T-helper 1 cell treated with Interleukin-12 subunit alpha and Interleukin-12 subunit beta and Interleukin-4 antibody, amounts not matched to agents 30 μg/mL and 1 μg/mL, for 36 hours (primary cell): ENCODE results near the gene SUB1.

ENCODE experiments used
- H3K27ac Mint-ChIP-seq: one replicate; pipeline ENCODE4 v1.8.0; 2021; ENCODE audit warnings: mild to moderate bottlenecking, mixed read lengths
- H3K27me3 Mint-ChIP-seq: one replicate; pipeline ENCODE4 v1.8.0; 2021; ENCODE audit warnings: low read depth, mixed read lengths
- H3K36me3 Mint-ChIP-seq: one replicate; pipeline ENCODE4 v1.8.0; 2021; ENCODE audit warnings: low read depth, mixed read lengths
- H3K4me1 Mint-ChIP-seq: one replicate; pipeline ENCODE4 v1.8.0; 2021; ENCODE audit warnings: low read depth, mixed read lengths
- H3K4me3 Mint-ChIP-seq: one replicate; pipeline ENCODE4 v1.8.0; 2021; ENCODE audit warnings: mild to moderate bottlenecking, moderate library complexity, mixed read lengths
- H3K9me3 Mint-ChIP-seq: one replicate; pipeline ENCODE4 v1.8.0; 2021; ENCODE audit warnings: mixed read lengths

SUB1 gene

DNA sequence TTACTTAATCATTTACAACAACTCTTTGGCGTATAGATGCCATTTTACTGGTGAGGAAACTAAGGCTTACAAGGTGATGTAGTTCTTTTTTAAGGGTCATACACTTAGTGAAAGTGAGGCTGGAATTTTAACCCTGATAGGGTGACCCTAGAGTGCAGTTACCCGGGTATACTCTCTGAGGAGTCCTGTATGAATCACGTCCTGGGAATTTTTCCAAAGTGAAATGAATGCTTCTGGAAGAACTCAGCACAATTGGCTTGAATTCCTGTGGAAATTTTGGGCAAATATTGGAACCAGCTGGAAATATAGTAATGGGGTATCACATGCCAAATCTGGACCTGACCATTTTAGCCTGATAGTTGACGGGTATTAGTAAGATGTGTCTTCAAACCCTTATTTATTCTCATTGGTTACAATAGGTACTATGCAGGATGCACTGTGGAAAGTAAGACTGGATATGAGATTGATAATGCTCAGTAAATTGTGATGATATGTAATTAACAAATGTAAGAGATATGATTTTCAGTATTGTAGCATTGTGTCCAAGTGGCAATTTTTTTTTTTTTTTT lies 14.8 kb downstream of the SUB1 start:
- H3K4me1 Mint-ChIP-seq, result peaks cover 52% of the 10 kb centered on the region
- H3K27ac Mint-ChIP-seq, result no peak overlapping the region
- H3K27me3 Mint-ChIP-seq, result no peaks in the 10 kb centered on the region
- H3K9me3 Mint-ChIP-seq, result no peaks in the 10 kb centered on the region
- H3K36me3 Mint-ChIP-seq, result peaks cover 68% of the 10 kb centered on the region
- no peak overlapping the region for H3K4me3 Mint-ChIP-seq

DNA sequence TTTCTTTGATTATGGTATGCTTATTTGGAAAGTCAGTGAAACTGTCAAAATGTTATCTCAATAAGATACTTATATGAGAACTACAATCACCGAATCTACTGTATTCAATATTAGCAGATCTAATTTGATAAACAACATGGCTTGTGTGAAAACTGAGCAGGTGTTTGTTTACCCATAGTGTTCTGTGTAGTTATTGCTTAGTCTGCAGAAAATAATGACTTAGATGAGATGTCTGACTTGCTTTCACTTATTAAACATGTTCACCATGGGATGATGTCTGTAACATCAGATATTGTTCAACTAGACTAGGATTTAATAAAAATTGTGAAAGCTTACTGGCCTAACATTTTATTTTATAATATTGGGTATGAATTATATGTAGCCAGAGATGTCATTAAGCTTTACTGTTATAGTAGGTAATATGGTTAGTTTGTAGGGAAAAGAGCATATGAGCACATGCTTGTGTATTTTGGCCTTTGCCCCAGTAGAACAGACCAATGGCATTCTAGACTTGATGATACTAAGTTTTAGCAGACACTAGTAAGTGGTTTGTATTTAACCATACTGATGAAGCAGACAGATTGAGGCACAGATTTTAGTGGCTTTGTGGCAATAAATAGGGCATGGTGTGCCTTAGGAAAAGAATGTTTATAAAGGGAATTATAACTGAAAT lies 16.4 kb downstream of the SUB1 start:
- Mint-ChIP-seq H3K4me3 (no peak overlapping the region), H3K27me3 (no peaks in the 10 kb centered on the region), H3K4me1 (peaks cover 42% of the 10 kb centered on the region), H3K36me3 (peaks cover 59% of the 10 kb centered on the region), H3K27ac (no peak overlapping the region), H3K9me3 (no peaks in the 10 kb centered on the region)

DNA sequence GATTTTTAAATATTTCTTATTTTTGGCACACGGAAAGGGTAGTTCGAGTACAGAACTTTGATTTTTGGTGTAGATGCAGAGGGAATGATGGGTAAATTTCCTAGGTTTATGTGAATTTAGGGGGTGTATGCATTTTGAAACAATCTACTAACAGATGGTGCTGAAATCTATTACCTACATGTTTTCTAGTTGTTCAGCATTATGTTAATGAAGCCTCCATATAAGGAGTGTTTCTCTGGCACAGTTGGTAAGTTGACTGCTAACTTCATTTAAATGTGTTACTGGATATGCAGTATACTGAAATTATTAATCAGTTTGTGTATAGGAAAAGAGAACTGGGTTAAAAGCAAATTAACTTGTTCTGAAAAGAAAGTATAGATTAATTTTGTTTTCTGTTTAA lies 17.5 kb downstream of the SUB1 start:
- Mint-ChIP-seq H3K4me3 (no peak overlapping the region), H3K36me3 (peaks cover 51% of the 10 kb centered on the region), H3K9me3 (no peaks in the 10 kb centered on the region), H3K27ac (no peak overlapping the region), H3K27me3 (no peaks in the 10 kb centered on the region), H3K4me1 (peaks cover 34% of the 10 kb centered on the region)

- peaks cover 34% of the 10 kb centered on the region for H3K36me3 Mint-ChIP-seq
- peaks cover 18% of the 10 kb centered on the region for H3K4me1 Mint-ChIP-seq
- no peak overlapping the region for H3K4me3 Mint-ChIP-seq
- no peaks in the 10 kb centered on the region for H3K9me3 Mint-ChIP-seq
- no peaks in the 10 kb centered on the region for H3K27me3 Mint-ChIP-seq
- no peak overlapping the region for H3K27ac Mint-ChIP-seq
Measured at GRCh38 chr5:32604800-32605765, 19.7 kb downstream of the SUB1 start.

DNA sequence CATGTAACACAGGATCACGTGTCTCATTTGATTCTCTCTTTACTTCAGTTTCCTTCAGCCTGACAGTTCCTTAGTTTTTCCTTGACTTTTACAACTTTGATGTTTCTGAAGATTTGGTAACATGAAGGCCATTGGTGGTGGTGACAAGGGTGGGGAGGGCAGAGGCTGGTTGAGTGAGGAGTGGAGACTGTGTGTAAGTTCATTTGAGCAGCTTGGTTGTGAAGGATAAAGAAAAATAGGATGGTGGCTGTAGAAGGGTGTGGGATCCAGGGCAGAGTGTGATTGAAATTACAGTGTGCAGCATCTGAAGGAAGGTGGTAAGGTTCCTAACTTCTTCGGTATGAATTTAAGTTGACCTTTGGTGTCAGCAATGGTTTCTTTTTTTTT lies 20.4 kb downstream of the SUB1 start:
- H3K9me3 Mint-ChIP-seq, result no peaks in the 10 kb centered on the region
- no peak overlapping the region for H3K4me3 Mint-ChIP-seq
- no peak overlapping the region for H3K27ac Mint-ChIP-seq
- peaks cover 31% of the 10 kb centered on the region for H3K36me3 Mint-ChIP-seq
- H3K27me3 Mint-ChIP-seq, result no peaks in the 10 kb centered on the region
- H3K4me1 Mint-ChIP-seq, result peaks cover 18% of the 10 kb centered on the region

GRCh38 chr5:32612134-32612888 lies 27.0 kb downstream of the SUB1 start:
- no peaks in the 10 kb centered on the region for H3K27me3 Mint-ChIP-seq
- peaks cover 2% of the 10 kb centered on the region for H3K36me3 Mint-ChIP-seq
- H3K4me1 Mint-ChIP-seq, result peaks cover 7% of the 10 kb centered on the region
- no peak overlapping the region for H3K27ac Mint-ChIP-seq
- no peak overlapping the region for H3K4me3 Mint-ChIP-seq
- no peaks in the 10 kb centered on the region for H3K9me3 Mint-ChIP-seq

GRCh38 chr5:32613050-32613672 lies 27.8 kb downstream of the SUB1 start:
- Mint-ChIP-seq H3K36me3 (peaks cover 2% of the 10 kb centered on the region), H3K27me3 (no peaks in the 10 kb centered on the region), H3K4me1 (peaks cover 7% of the 10 kb centered on the region), H3K27ac (no peak overlapping the region), H3K4me3 (no peak overlapping the region), H3K9me3 (no peaks in the 10 kb centered on the region)

GRCh38 chr5:32615236-32615635 lies 29.9 kb downstream of the SUB1 start:
- no peak overlapping the region for H3K27ac Mint-ChIP-seq
- H3K27me3 Mint-ChIP-seq, result no peaks in the 10 kb centered on the region
- H3K4me1 Mint-ChIP-seq, result peaks cover 7% of the 10 kb centered on the region
- H3K9me3 Mint-ChIP-seq, result no peaks in the 10 kb centered on the region
- peaks cover 2% of the 10 kb centered on the region for H3K36me3 Mint-ChIP-seq
- no peak overlapping the region for H3K4me3 Mint-ChIP-seq

- Mint-ChIP-seq H3K4me3 (no peak overlapping the region), H3K27ac (no peak overlapping the region), H3K36me3 (no peaks in the 10 kb centered on the region), H3K4me1 (no peaks in the 10 kb centered on the region), H3K27me3 (peaks cover 3% of the 10 kb centered on the region), H3K9me3 (no peaks in the 10 kb centered on the region)
Measured at GRCh38 chr5:32618962-32619361, 33.6 kb downstream of the SUB1 start.

GRCh38 chr5:32621256-32621655 lies 35.9 kb downstream of the SUB1 start:
- Mint-ChIP-seq H3K27ac (no peak overlapping the region), H3K36me3 (no peaks in the 10 kb centered on the region), H3K4me3 (no peak overlapping the region), H3K4me1 (no peaks in the 10 kb centered on the region), H3K9me3 (no peaks in the 10 kb centered on the region), H3K27me3 (peaks cover 3% of the 10 kb centered on the region)

DNA sequence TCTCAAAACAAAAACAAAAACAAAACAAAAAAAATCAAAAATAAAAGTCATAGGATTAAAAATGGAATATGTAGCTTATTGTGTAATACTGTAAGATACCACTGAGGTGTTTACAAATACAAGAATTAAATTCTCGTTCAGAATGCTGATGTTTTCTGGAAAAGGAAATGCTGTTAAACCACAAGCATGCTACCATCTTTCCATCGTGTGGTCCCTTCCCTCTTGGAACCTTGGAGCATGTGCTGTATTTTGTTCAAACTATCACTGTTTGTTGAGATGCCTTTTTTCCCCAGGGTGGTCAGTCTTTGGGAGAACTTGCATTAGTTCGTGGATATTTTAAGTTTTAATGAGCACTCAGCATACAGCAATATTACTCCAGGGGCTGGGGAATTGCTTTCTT lies 39.7 kb downstream of the SUB1 start:
- no peaks in the 10 kb centered on the region for H3K4me1 Mint-ChIP-seq
- H3K27me3 Mint-ChIP-seq, result peaks cover 14% of the 10 kb centered on the region
- H3K4me3 Mint-ChIP-seq, result no peak overlapping the region
- H3K27ac Mint-ChIP-seq, result no peak overlapping the region
- no peaks in the 10 kb centered on the region for H3K9me3 Mint-ChIP-seq
- no peaks in the 10 kb centered on the region for H3K36me3 Mint-ChIP-seq

- Mint-ChIP-seq H3K9me3 (no peaks in the 10 kb centered on the region), H3K36me3 (no peaks in the 10 kb centered on the region), H3K27me3 (peaks cover 14% of the 10 kb centered on the region), H3K27ac (no peak overlapping the region), H3K4me1 (no peaks in the 10 kb centered on the region), H3K4me3 (no peak overlapping the region)
Measured at GRCh38 chr5:32625547-32625946, 40.2 kb downstream of the SUB1 start.

GRCh38 chr5:32627219-32627870 lies 42.0 kb downstream of the SUB1 start:
- H3K4me1 Mint-ChIP-seq, result no peaks in the 10 kb centered on the region
- no peaks in the 10 kb centered on the region for H3K9me3 Mint-ChIP-seq
- H3K27ac Mint-ChIP-seq, result no peak overlapping the region
- H3K27me3 Mint-ChIP-seq, result peaks cover 11% of the 10 kb centered on the region
- H3K36me3 Mint-ChIP-seq, result no peaks in the 10 kb centered on the region
- H3K4me3 Mint-ChIP-seq, result no peak overlapping the region
